Measurements from ENCODE around the gene TBC1D17.
A peak's percentile ranks its signal among the peaks of the same experiment; 100 is the strongest.

Gene TBC1D17

DNA sequence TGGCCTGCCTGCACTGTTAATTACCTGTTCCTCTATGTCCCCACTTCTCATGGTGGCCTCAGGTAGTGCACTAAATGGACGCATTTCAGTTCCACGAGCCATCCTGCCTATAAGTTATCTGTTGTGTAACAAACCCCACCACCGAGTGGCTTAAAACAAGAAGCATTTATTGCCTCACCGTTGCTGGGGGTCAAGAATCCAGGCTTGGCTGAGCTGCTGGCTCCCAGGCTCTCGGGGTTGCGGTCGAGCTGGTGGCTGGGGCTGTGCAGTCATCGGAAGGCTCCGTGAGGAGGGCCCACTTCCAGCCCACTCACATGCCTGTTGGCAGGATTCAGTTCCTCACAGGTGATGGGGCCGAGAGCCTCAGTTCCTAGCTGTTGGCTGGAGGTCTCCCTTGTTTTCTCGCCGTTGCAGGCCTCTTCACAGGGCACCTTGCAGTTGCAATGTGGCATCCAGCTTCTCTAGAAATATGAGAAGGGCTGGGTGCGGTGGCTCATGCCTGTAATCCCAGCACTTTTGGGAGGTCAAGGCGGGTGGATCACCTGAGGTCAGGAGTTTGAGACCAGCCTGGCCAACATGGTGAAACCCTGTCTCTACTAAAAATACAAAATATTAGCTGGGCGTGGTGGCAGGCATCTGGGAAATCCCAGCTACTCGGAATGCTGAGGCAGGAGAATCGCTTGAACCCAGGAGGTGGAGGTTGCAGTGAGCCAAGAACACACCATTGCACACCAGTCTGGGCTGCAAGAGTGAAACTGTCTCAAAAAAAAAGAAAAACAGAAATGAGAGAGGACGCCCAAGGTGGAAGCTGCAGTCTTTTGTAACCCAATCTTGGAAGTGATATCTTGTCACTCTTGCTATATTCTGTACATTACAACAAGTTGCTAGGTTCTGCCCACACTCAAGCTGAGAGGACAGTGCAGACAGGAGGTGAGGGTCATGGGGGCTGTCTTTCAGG is 33.1 kb upstream of the TBC1D17 start:
- H3K36me3 ChIP-seq (ENCODE audit: insufficient read depth, low read length): peaks cover 23% of the 10 kb centered on the region
- TF ChIP-seq, protein P1, sequence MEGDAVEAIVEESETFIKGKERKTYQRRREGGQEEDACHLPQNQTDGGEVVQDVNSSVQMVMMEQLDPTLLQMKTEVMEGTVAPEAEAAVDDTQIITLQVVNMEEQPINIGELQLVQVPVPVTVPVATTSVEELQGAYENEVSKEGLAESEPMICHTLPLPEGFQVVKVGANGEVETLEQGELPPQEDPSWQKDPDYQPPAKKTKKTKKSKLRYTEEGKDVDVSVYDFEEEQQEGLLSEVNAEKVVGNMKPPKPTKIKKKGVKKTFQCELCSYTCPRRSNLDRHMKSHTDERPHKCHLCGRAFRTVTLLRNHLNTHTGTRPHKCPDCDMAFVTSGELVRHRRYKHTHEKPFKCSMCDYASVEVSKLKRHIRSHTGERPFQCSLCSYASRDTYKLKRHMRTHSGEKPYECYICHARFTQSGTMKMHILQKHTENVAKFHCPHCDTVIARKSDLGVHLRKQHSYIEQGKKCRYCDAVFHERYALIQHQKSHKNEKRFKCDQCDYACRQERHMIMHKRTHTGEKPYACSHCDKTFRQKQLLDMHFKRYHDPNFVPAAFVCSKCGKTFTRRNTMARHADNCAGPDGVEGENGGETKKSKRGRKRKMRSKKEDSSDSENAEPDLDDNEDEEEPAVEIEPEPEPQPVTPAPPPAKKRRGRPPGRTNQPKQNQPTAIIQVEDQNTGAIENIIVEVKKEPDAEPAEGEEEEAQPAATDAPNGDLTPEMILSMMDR (IDR thresholded peaks at IDR 0.05; ENCODE audit: low read length): no peak
- no peak for TF ChIP-seq EZH2 (IDR thresholded peaks at IDR 0.05; ENCODE audit: borderline replicate concordance, low read length)
- peak overlapping the region; percentile 21; the same call in 1 of the 2 replicates for H3K4me2 ChIP-seq (ENCODE audit: low read length)
- peak overlapping the region; percentile 30; the same call in 1 of the 2 replicates for H3K9ac ChIP-seq (ENCODE audit: low read length)
- peaks cover 43% of the 10 kb centered on the region for H3K4me1 ChIP-seq (ENCODE audit: insufficient read depth, low read length, severe bottlenecking)
- no peaks in the 10 kb centered on the region for H3K79me2 ChIP-seq (ENCODE audit: insufficient read depth, low read length)
- H3K27me3 ChIP-seq (ENCODE audit: insufficient read depth, low read length): no peaks in the 10 kb centered on the region
- no peaks in the 10 kb centered on the region for H3K9me2 ChIP-seq (ENCODE audit: low read depth, low read length)
- H3F3A ChIP-seq (ENCODE audit: insufficient read depth, low read length): no peaks in the 10 kb centered on the region; the same call in 1 of the 2 replicates
- peak overlapping the region; percentile 88 for H3K27ac ChIP-seq (ENCODE audit: low read depth, low read length, poor library complexity, severe bottlenecking)
- no peak overlapping the region for H3K4me3 ChIP-seq (ENCODE audit: low read depth, low read length, poor library complexity, severe bottlenecking)
- no peak overlapping the region for H2AFZ ChIP-seq (ENCODE audit: low read length)
- 0 out of 2 replicates have a peak, but pooled peaks cover 3% of the 10 kb centered on the region for H3K9me3 ChIP-seq (ENCODE audit: low read length)
- no peaks in the 10 kb centered on the region for H4K20me1 ChIP-seq (ENCODE audit: insufficient read depth, low read length)

- H3K4me1 ChIP-seq (ENCODE audit: insufficient read depth, low read length, severe bottlenecking): peaks cover 49% of the 10 kb centered on the region
- peak overlapping the region; percentile 88 for H3K27ac ChIP-seq (ENCODE audit: low read depth, low read length, poor library complexity, severe bottlenecking)
- H4K20me1 ChIP-seq (ENCODE audit: insufficient read depth, low read length): no peaks in the 10 kb centered on the region
- H2AFZ ChIP-seq (ENCODE audit: low read length): no peak overlapping the region
- no peaks in the 10 kb centered on the region for H3K9me2 ChIP-seq (ENCODE audit: low read depth, low read length)
- H3K36me3 ChIP-seq (ENCODE audit: insufficient read depth, low read length): peaks cover 14% of the 10 kb centered on the region
- H3K4me3 ChIP-seq (ENCODE audit: low read depth, low read length, poor library complexity, severe bottlenecking): no peak overlapping the region
- H3K9ac ChIP-seq (ENCODE audit: low read length): no peak overlapping the region
- 0 out of 2 replicates have a peak, but pooled peaks cover 3% of the 10 kb centered on the region for H3K9me3 ChIP-seq (ENCODE audit: low read length)
- TF ChIP-seq, protein P1 (IDR thresholded peaks at IDR 0.05; ENCODE audit: low read length): no peak
- no peak for TF ChIP-seq EZH2 (IDR thresholded peaks at IDR 0.05; ENCODE audit: borderline replicate concordance, low read length)
- no peaks in the 10 kb centered on the region for H3K79me2 ChIP-seq (ENCODE audit: insufficient read depth, low read length)
- no peaks in the 10 kb centered on the region for H3K27me3 ChIP-seq (ENCODE audit: insufficient read depth, low read length)
- H3K4me2 ChIP-seq (ENCODE audit: low read length): no peak overlapping the region
- no peaks in the 10 kb centered on the region for H3F3A ChIP-seq (ENCODE audit: insufficient read depth, low read length)
Measured at GRCh38 chr19:49845414-49845813, 32.1 kb upstream of the TBC1D17 start.

- Histone ChIP-seq H3K4me3 (ENCODE audit: low read depth, low read length, poor library complexity, severe bottlenecking) (no peak overlapping the region), H3K9me3 (ENCODE audit: low read length) (0 out of 2 replicates have a peak, but pooled peaks cover 3% of the 10 kb centered on the region), H3K27ac (ENCODE audit: low read depth, low read length, poor library complexity, severe bottlenecking) (peak overlapping the region; percentile 88), H3K79me2 (ENCODE audit: insufficient read depth, low read length) (no peaks in the 10 kb centered on the region), H3K4me2 (ENCODE audit: low read length) (no peak overlapping the region), H3F3A (ENCODE audit: insufficient read depth, low read length) (no peaks in the 10 kb centered on the region), H3K9me2 (ENCODE audit: low read depth, low read length) (no peaks in the 10 kb centered on the region), H3K36me3 (ENCODE audit: insufficient read depth, low read length) (peaks cover 6% of the 10 kb centered on the region; the same call in 1 of the 2 replicates), H4K20me1 (ENCODE audit: insufficient read depth, low read length) (no peaks in the 10 kb centered on the region), H3K9ac (ENCODE audit: low read length) (no peak overlapping the region), H3K4me1 (ENCODE audit: insufficient read depth, low read length, severe bottlenecking) (peaks cover 49% of the 10 kb centered on the region), H3K27me3 (ENCODE audit: insufficient read depth, low read length) (no peaks in the 10 kb centered on the region), H2AFZ (ENCODE audit: low read length) (no peak overlapping the region)
- TF ChIP-seq, protein P1 (IDR thresholded peaks at IDR 0.05; ENCODE audit: low read length): no peak
- TF ChIP-seq EZH2 (IDR thresholded peaks at IDR 0.05; ENCODE audit: borderline replicate concordance, low read length): no peak
Measured at GRCh38 chr19:49846408-49846807, 31.1 kb upstream of the TBC1D17 start.
